Keratinocyte (primary cell): ENCODE results near the gene CA12.

Experiments
- CTCF ChIP-seq, 3 experiments: IDR thresholded peaks in 1 of 3; conservative IDR thresholded peaks in 1 of 3; optimal IDR thresholded peaks in 1 of 3; 2 replicates in 2 of 3; 3 replicates in 1 of 3; pipeline versions ENCODE3 to v1.5.1; 2011; ENCODE audit warnings: low read length in 3 of 3, mild to moderate bottlenecking in 3 of 3, moderate library complexity in 2 of 3, control low read depth in 1 of 3, inconsistent platforms in 1 of 3; ENCODE audit not compliant: insufficient read depth in 2 of 3; ENCODE audit errors: extremely low read depth in 1 of 3
- EZH2 ChIP-seq: IDR thresholded peaks from one replicate; pipeline ENCODE4 v1.6.1; 2012; ENCODE audit warnings: inconsistent platforms, mild to moderate bottlenecking, low read length, moderate library complexity

DNA sequence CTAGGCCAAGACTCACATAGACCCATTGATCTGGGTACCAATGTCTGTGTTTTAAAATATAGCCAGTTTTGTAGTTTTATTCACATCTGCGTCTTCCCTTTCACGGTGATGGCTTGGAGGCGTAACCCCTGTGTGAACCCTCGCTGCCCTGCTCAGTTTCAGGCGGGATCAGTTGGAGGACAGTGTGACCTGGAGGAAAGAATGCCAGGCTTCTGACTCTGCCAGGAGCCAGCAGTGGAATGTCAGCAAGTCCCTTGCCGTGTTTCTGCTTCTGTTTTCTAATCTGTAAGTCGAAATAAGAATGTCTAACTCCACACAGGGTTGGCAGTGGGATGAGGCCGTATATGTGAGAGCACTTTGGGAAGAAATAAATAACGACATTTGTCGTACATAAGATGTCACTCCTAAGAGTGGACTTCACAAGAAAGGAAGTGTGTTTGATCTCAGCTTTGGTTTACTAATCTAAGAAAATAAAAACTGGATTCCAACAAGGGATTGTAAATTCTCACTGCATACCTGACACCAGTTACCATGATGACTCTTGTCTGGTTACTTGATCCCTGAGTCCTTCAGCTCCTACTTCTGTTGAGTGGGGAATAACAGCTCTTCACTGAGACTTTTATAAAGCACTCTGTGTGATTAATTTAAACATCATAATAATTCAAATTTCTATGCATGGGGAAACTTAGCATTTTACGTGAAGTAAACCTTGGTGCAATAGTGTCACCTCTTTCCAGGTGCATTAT lies 6.3 kb upstream of the CA12 start:
- TF ChIP-seq CTCF (optimal IDR thresholded peaks at IDR 0.05 in 1 of 3, IDR thresholded peaks at IDR 0.05 in 1 of 3, conservative IDR thresholded peaks at IDR 0.05 in 1 of 3; ENCODE audit: extremely low read depth in 1 of 3, insufficient read depth in 2 of 3, low read length in 3 of 3), result no peak
- TF ChIP-seq EZH2, result no peak
